Stomach (tissue), 4 donors: ENCODE measurements around the gene FSIP1.

ENCODE experiments used
- CTCF ChIP-seq, 7 experiments: fragments of 450-650 bp in 4 of 7; fragments of 200-600 bp in 3 of 7; sonication (generic) in 3 of 7; IDR thresholded peaks; one replicate each; pipeline ENCODE4 v1.5.1; 2016 to 2019; ENCODE audit warnings: antibody characterized with exemption in 7 of 7, control low read depth in 2 of 7, mild to moderate bottlenecking in 1 of 7
- EP300 ChIP-seq: sonication (generic); formaldehyde crosslinking; IDR thresholded peaks from one replicate; pipeline ENCODE4 v1.6.1; 2017; ENCODE audit warnings: antibody characterized with exemption
- POLR2A ChIP-seq, 4 donors: fragments of 450-650 bp; IDR thresholded peaks; one replicate each; pipeline ENCODE4 v1.6.1; 2016; ENCODE audit warnings: antibody characterized with exemption in 4 of 4, control low read depth in 2 of 4, mild to moderate bottlenecking in 1 of 4, moderate library complexity in 1 of 4

- TF ChIP-seq POLR2A (IDR thresholded peaks at IDR 0.05) (no peak), EP300 (no peak), CTCF (IDR thresholded peaks at IDR 0.05) (no peak)
Observed at GRCh38 chr15:39799552-39800011, 16.9 kb upstream of the FSIP1 start.
